HT1080 (cell line): ENCODE data around the gene DESI1. TPM values are rescaled to one million over a fixed set of nuclear protein-coding genes. Genes with fewer than 3 reads are reported as not detected.
"Not testable (repeated sequence)": the region's sequence is repeated elsewhere in the genome, so short reads cannot be mapped to it uniquely, and the experiment has no call there.

Experiments used
- DNase-seq: peaks from one replicate; pipeline ENCODE4 v3.0.0-alpha.2; 2015; ENCODE audit warnings: low read depth
- total RNA-seq: library from RNA; depleted of rRNA; stranded (reverse); fragments of >200 nt; shearing (Covaris generic); gene quantifications from 2 replicates; pipeline ENCODE4 v1.2.3, GENCODE V29; 2014

DESI1 gene
- total RNA-seq, 1 experiment from 2014 or later: 102 TPM

GRCh38 chr22:41636467-41636866, 15.6 kb upstream of the DESI1 start:
- DNase-seq: peak; percentile 75

GRCh38 chr22:41634610-41635009, 13.8 kb upstream of the DESI1 start:
- not testable (repeated sequence) for DNase-seq

GRCh38 chr22:41631615-41632014, 10.8 kb upstream of the DESI1 start:
- DNase-seq: not testable (repeated sequence)

GRCh38 chr22:41631115-41631514, 10.3 kb upstream of the DESI1 start:
- DNase-seq: not testable (repeated sequence)

GRCh38 chr22:41625577-41625976, 4.7 kb upstream of the DESI1 start:
- no peak for DNase-seq

- no peak for DNase-seq
Observed at GRCh38 chr22:41621911-41622179, 1.0 kb upstream of the DESI1 start.

GRCh38 chr22:41621099-41621910, 462 bp upstream of the DESI1 start, which contains the start of gene XRCC6:
Gene XRCC6 (plus strand): TSS chr22:41621295. CDS start chr22:41622005, 710 bp downstream.
- DNase-seq: peak; percentile 98

GRCh38 chr22:41619979-41620588, 759 bp downstream of the DESI1 start:
- peak; percentile 7 for DNase-seq

GRCh38 chr22:41613456-41613855, 7.4 kb downstream of the DESI1 start:
- no peak for DNase-seq

- DNase-seq: no peak
Observed at GRCh38 chr22:41612603-41613306, 8.1 kb downstream of the DESI1 start.

- no peak for DNase-seq
Observed at GRCh38 chr22:41608386-41608785, 12.5 kb downstream of the DESI1 start.

GRCh38 chr22:41603873-41604332, 16.9 kb downstream of the DESI1 start:
- DNase-seq: no peak

GRCh38 chr22:41600976-41601375, 19.9 kb downstream of the DESI1 start:
- no peak for DNase-seq

GRCh38 chr22:41598891-41599635, 21.8 kb downstream of the DESI1 start:
- DNase-seq: no peak

GRCh38 chr22:41598081-41598480, 22.8 kb downstream of the DESI1 start:
- peak; percentile 90 for DNase-seq

GRCh38 chr22:41597635-41597953, 23.2 kb downstream of the DESI1 start:
- no peak for DNase-seq

- DNase-seq: peak; percentile 61
Observed at GRCh38 chr22:41596776-41597634, 23.8 kb downstream of the DESI1 start.

GRCh38 chr22:41595703-41596102, 25.1 kb downstream of the DESI1 start:
- no peak for DNase-seq

GRCh38 chr22:41593336-41593960, 27.4 kb downstream of the DESI1 start:
- not testable (repeated sequence) for DNase-seq
